Activated T-helper 9 cell treated with anti-CD3 and anti-CD28 coated beads, Interleukin-2, amount 50 U/mL, for 16 hours (primary cell): Measurements from ENCODE around the gene DDR2.

ENCODE experiments used
- DNase-seq: peaks from one replicate; pipeline ENCODE4 v3.0.0-alpha.2; 2020; ENCODE audit warnings: low read depth

The DDR2 gene

GRCh38 chr1:162672622-162673260 lies 40.5 kb downstream of the DDR2 start:
- no peak for DNase-seq

- no peak for DNase-seq
Observed at GRCh38 chr1:162674034-162674608, 41.9 kb downstream of the DDR2 start.

- DNase-seq, result no peak
Observed at GRCh38 chr1:162676087-162676486, 43.8 kb downstream of the DDR2 start.

GRCh38 chr1:162676750-162677149 lies 44.5 kb downstream of the DDR2 start:
- no peak for DNase-seq

DNA sequence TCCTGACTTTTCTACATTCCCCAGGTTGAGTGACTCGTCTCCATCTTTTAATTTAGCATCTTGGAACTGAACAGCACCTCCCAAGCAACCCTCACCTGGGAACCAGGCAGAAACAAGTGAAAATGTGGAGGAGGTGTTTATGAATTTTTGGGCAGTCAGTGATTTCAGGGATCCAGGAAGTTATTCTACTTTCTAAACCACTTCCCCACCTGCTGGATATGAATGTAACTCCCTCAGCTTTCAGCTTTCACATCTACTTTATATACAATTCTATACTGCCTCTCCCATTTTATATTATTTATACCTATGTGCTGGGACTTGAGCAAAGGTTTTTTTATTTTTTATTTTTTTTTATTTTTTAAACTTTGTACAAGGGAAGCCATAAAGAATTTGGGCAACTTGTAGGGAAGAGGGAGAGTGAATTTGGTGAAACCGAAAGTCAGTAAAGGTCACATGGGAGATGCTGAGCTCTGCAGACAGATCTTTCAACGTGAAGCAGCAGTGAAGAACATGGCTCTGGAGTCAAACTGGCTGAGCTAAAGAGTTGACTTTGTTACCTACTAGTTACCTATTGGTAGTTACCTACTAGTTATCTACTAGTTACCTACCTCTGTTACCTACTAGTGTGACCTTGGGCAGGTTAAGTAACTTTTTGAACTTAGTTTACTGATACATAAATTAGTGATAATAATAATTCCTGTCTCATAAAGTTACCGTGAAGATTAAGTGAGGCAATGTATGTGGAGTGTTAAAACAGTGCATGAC lies 45.5 kb downstream of the DDR2 start:
- no peak for DNase-seq

DNA sequence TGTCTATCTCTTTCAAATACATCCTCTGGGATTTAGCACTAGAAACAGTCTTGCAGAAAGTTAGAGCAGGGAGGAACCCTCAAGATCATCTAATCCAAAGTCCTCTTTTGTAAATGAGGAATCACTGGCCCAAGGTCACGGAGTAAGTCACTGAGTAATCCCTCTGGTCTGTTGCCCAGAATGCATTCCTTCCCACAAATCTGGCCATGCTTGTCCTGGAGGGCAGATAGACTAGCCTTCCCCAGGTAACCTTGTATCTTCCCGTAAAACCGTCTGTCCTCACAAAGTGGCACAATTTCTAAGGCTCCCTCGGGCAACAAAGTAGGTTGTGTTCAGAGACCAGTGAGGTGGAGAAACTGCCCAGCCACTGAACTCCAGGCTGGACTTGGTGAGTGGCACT lies 46.2 kb downstream of the DDR2 start:
- no peak for DNase-seq

DNA sequence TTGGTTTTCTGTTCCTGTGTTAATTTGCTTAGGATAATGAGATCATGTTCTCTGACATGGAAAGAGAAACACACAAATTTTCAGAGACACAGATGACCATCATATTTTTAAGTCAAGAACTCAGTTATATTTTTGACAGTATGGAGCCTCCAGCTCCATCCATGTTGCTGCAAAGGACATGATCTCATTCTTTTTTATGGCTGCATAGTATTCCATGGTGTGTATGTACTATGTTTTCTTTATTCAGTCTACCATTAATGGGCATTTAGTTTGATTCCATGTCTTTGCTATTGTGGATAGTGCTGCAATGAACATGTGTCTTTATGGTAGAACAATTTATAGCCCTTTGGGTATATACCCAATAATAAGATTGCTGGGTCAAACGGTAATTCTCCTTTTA lies 47.0 kb downstream of the DDR2 start:
- no peak for DNase-seq

DNA sequence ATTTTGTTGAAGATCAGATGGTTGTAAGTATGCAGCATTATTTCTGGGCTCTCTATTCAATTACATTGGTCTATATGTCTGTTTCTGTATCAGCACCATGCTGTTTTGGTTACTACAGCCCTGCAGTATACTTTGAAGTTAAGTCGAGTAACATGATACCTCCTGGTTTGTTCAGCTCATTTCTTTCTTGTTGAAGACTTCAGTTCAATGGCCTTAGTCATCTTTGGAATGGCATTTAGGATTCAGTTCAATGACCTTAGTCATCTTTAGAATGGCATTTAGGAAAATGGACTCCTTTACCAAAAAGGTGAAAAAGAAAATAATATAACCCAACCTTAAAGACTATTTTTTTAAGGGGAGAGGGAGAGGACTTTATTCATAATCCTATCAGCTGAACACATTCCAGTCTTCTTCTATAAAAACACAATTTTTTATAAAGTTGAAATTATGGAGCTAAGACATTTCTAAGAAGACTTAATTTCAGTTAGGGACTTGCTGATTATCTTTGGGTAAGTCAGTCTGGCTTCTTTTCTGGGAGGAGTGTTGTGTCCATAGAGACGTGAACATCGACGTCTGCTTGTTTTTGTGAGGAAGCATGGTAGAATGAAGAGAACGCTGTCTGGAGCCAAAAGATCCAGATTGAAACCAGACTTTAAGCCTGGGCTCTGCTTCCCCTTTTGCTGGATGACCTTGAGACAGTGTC lies 48.3 kb downstream of the DDR2 start:
- no peak for DNase-seq

DNA sequence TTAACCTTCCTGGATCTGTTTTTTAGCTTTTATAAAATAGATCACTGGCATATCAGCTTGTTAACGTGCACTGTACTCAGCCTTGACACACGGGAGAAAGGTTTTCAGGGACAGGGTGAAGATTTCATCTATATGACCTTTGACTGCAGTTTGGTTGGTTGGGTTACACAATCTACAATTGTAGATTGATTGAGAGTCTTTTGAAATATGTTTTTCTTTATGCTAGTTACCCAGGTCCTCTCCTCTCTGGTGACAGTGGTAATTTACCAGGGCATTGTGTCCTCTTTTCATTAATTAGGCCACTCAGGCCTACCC lies 48.8 kb downstream of the DDR2 start:
- DNase-seq, result no peak

DNA sequence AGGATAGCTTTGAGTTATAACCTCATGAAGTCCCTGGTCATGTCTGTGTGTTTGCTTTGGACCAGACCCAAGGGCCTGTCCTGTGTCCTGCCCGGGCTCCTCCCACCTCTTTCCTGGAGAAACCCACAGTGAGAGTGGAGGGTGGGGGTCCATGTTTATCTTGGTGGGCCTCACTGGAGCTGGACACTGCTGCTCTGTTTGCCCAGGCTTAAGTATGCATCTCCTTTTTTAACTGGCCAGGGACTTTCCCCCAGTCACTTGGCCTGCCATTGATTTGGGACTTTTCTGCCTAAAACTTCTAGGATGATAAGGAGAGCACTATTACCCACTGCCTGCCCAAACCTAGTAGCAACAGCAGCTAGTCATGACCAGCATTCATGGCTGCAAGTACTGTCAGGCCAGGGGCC lies 49.8 kb downstream of the DDR2 start:
- DNase-seq, result no peak

DNA sequence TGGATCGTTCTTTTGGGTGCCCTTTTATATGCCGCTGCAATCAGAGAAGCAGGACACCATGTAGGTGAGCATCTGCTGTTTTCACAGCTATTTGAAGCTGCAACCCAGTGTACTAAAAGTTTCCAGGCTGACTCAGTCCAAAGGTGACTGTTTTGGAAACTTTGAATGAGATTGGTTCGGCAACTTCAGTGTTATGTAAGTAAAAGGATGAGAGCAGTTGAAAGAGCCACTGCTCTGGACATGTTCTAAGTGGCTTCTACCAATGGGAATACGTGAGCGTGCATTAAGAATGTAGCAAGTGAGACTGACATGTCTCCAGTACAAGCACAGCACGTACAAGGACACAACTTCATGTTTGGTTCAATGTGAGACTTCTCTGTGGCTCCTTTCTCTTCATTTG lies 55.6 kb downstream of the DDR2 start:
- DNase-seq, result no peak

DNA sequence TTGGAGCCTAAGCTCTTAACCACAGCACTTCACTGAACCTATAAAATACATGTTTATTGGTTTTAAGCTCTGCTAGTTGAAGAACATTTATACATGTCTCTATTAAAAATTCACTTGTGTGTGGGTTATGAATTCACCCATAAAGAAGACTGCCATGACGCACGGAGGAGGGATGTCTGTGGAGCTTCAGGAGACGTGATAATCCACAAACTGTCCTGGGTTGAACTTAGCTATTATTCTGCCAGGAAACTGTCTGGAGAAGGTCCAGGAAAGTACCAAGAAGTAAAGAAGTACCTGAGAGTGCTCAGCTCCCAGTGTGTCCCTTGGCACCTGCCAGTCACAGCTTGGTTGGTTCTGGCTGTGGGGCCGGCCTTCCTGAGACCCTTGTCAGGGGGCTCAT lies 56.3 kb downstream of the DDR2 start:
- DNase-seq, result no peak

GRCh38 chr1:162688931-162689330 lies 56.7 kb downstream of the DDR2 start:
- DNase-seq, result no peak

DNA sequence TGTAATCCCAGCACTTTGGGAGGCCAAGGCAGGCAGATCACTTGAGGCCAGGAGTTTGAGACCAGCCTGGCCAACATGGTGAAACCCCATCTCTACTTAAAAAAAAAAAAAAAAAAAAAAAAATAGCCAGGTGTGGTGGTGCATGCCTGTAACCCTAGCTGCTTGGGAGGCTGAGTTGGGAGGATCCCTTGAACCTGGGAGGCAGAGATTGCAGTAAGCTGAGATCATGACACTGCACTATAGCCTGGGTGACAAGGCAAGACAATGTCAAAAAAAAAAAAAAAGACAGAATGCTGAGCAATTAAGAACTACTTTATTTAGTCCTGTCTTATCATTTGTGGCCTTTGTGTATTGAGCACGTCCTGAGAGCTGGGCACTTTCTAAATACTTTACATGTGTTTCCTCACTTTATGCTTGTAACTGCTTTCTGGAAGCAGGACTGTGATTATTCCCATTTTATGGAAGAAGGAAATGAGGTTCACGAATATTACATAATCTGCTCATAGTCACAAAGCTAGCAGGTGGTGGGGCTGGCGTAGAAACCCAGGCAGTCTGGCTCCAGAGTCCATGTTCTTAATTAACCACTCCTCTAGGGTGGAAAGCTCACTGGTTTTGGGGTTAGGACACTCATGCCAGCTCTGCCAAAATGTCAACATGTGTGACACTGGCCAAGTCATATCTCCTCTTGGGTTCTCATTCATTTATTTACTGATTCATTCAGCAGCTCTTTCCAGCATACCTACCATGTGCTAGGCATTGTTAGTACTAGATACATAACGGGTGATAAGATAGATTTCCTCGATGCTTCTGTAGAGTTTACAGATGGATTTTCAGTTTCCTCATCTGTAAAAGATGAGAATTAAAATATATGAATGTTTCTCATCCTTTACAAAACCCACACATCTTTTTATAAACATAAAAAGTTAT lies 57.7 kb downstream of the DDR2 start:
- DNase-seq, result no peak

GRCh38 chr1:162690672-162691434 lies 58.6 kb downstream of the DDR2 start:
- no peak for DNase-seq

- no peak for DNase-seq
Observed at GRCh38 chr1:162691999-162692575, 59.8 kb downstream of the DDR2 start.

DNA sequence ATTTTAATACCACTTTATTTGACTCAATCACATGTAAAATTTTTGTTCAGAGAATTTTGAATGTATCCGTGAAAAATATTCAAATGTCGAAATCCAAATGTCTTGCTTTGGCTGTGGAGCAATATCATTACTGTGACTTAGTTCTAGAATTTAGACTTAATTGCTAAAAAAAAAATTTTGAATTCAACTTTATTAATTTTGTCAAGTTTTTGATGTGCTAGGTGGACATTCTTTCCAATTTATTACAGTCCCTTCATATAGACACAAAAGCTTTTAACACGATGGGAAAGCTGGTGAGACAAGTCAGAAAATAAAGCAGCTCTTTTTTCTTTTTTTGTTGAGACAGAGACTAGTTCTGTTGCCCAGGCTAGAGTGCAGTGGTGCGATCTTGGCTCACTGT lies 62.6 kb downstream of the DDR2 start:
- no peak for DNase-seq

GRCh38 chr1:162695687-162696086 lies 63.4 kb downstream of the DDR2 start:
- no peak for DNase-seq

DNA sequence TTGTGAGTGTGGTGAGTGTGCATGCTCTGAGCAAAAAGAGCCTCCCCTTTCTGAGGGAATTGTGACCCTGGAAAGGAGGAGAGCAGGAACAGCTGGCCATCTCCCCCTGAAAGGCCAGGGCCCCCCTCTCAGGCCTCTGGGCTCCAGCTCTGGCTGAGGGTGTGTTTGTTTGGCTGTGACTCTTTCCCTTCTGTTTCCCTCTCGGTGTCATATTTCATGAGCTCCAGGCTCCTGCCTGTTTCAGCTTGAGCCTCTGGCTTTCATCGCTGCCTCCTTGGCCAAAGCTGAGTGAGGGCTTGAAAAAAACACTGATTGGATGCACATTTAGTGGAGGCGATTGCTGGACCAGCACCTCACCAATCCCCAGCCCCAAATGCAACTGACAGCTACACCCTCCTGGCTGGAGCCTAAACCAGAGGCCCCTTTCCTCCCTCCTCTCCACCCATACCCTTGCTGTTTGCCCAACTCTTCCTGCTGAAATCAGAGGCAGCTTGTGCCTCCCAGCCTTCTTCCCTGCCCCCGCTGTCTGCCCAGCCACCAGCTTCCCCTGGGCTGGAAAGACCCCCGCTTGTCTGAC lies 64.1 kb downstream of the DDR2 start:
- DNase-seq, result no peak

GRCh38 chr1:162697140-162697895 lies 65.1 kb downstream of the DDR2 start:
- DNase-seq, result no peak
